Activated T-helper 2 cell treated with anti-CD3 and anti-CD28 coated beads, Interferon-gamma antibody, Interleukin-2, Interleukin-4, amounts not matched to agents 10 μg/mL and 5 μg/mL and 100 μg/mL, durations not matched to agents 14 hours and 24 hours and 36 hours (primary cell): ENCODE results near the gene GATA5. TPM values are rescaled to one million over a fixed set of nuclear protein-coding genes. Genes with fewer than 3 reads are reported as not detected.
"Not testable (repeated sequence)": the region's sequence is repeated elsewhere in the genome, so short reads cannot be mapped to it uniquely, and the experiment has no call there.

Source experiments
- DNase-seq: peaks from one replicate; pipeline ENCODE4 v3.0.0; 2021; ENCODE audit warnings: low spot score
- H3K27ac Mint-ChIP-seq: one replicate; pipeline ENCODE4 v1.8.0; 2021; ENCODE audit warnings: mixed read lengths
- H3K27me3 Mint-ChIP-seq: one replicate; pipeline ENCODE4 v1.8.0; 2021; ENCODE audit warnings: low read depth, mixed read lengths
- H3K36me3 Mint-ChIP-seq: one replicate; pipeline ENCODE4 v1.8.0; 2021; ENCODE audit warnings: low read depth, mixed read lengths
- H3K4me1 Mint-ChIP-seq: one replicate; pipeline ENCODE4 v1.8.0; 2021; ENCODE audit warnings: low read depth, mixed read lengths
- H3K4me3 Mint-ChIP-seq: one replicate; pipeline ENCODE4 v1.8.0; 2021; ENCODE audit warnings: low read depth, mild to moderate bottlenecking, moderate library complexity, mixed read lengths
- H3K9me3 Mint-ChIP-seq: one replicate; pipeline ENCODE4 v1.8.0; 2021; ENCODE audit warnings: mixed read lengths
- intact Hi-C: fragments of 100-400 bp; cut with micrococcal nuclease; formaldehyde crosslinking; loops from one replicate; pipeline ENCODE4 v1.15.1; 2023
- total RNA-seq: library from RNA; stranded (reverse); gene quantifications from 2 replicates; pipeline ENCODE4 v1.2.3, GENCODE V29; 2022

Gene GATA5
- total RNA-seq, 1 donor from 2014 or later = not detected

- DNase-seq, H3K4me1 Mint-ChIP-seq, H3K36me3 Mint-ChIP-seq, intact Hi-C loops, H3K4me3 Mint-ChIP-seq, H3K27ac Mint-ChIP-seq, H3K9me3 Mint-ChIP-seq: not testable (repeated sequence)
- peaks cover 23% of the 10 kb centered on the region for H3K27me3 Mint-ChIP-seq
These were observed 15.0 kb upstream of the GATA5 start for GRCh38 chr20:62490783-62491182.

- Mint-ChIP-seq H3K4me1 (no peaks in the 10 kb centered on the region), H3K27ac (no peak overlapping the region), H3K27me3 (peaks cover 28% of the 10 kb centered on the region), H3K4me3 (no peak overlapping the region), H3K9me3 (no peaks in the 10 kb centered on the region), H3K36me3 (no peaks in the 10 kb centered on the region)
- intact Hi-C loops = no loop called here
- no peak for DNase-seq
These were observed 14.1 kb upstream of the GATA5 start for GRCh38 chr20:62489932-62490263.

- H3K4me3 Mint-ChIP-seq = no peak overlapping the region
- H3K9me3 Mint-ChIP-seq = no peaks in the 10 kb centered on the region
- intact Hi-C loops = no loop called here
- no peak for DNase-seq
- peaks cover 28% of the 10 kb centered on the region for H3K27me3 Mint-ChIP-seq
- no peaks in the 10 kb centered on the region for H3K36me3 Mint-ChIP-seq
- H3K27ac Mint-ChIP-seq = no peak overlapping the region
- H3K4me1 Mint-ChIP-seq = no peaks in the 10 kb centered on the region
These were observed 13.6 kb upstream of the GATA5 start for GRCh38 chr20:62489186-62489931.

- peaks cover 33% of the 10 kb centered on the region for H3K27me3 Mint-ChIP-seq
- no peak overlapping the region for H3K27ac Mint-ChIP-seq
- intact Hi-C loops = no loop called here
- H3K4me1 Mint-ChIP-seq = no peaks in the 10 kb centered on the region
- no peaks in the 10 kb centered on the region for H3K36me3 Mint-ChIP-seq
- no peak overlapping the region for H3K4me3 Mint-ChIP-seq
- no peak for DNase-seq
- no peaks in the 10 kb centered on the region for H3K9me3 Mint-ChIP-seq
These were observed 12.7 kb upstream of the GATA5 start for GRCh38 chr20:62488470-62488869.

GRCh38 chr20:62487561-62488354 lies 12.0 kb upstream of the GATA5 start:
- intact Hi-C loops = no loop called here
- no peak for DNase-seq
- no peaks in the 10 kb centered on the region for H3K4me1 Mint-ChIP-seq
- no peak overlapping the region for H3K4me3 Mint-ChIP-seq
- no peak overlapping the region for H3K27ac Mint-ChIP-seq
- peaks cover 40% of the 10 kb centered on the region for H3K27me3 Mint-ChIP-seq
- no peaks in the 10 kb centered on the region for H3K9me3 Mint-ChIP-seq
- no peaks in the 10 kb centered on the region for H3K36me3 Mint-ChIP-seq

GRCh38 chr20:62487118-62487517 lies 11.3 kb upstream of the GATA5 start:
- Mint-ChIP-seq H3K4me1 (no peaks in the 10 kb centered on the region), H3K9me3 (no peaks in the 10 kb centered on the region), H3K4me3 (no peak overlapping the region), H3K27me3 (peaks cover 46% of the 10 kb centered on the region), H3K36me3 (no peaks in the 10 kb centered on the region), H3K27ac (no peak overlapping the region)
- no peak for DNase-seq
- intact Hi-C loops = no loop called here

GRCh38 chr20:62486484-62486883 lies 10.7 kb upstream of the GATA5 start:
- Mint-ChIP-seq H3K27ac (no peak overlapping the region), H3K9me3 (no peaks in the 10 kb centered on the region), H3K4me1 (no peaks in the 10 kb centered on the region), H3K4me3 (no peak overlapping the region), H3K27me3 (peaks cover 51% of the 10 kb centered on the region), H3K36me3 (no peaks in the 10 kb centered on the region)
- DNase-seq = no peak
- intact Hi-C loops = no loop called here

GRCh38 chr20:62485701-62486089 lies 9.9 kb upstream of the GATA5 start:
- no peaks in the 10 kb centered on the region for H3K36me3 Mint-ChIP-seq
- H3K4me1 Mint-ChIP-seq = no peaks in the 10 kb centered on the region
- H3K27ac Mint-ChIP-seq = no peak overlapping the region
- no peak for DNase-seq
- intact Hi-C loops = no loop called here
- no peaks in the 10 kb centered on the region for H3K9me3 Mint-ChIP-seq
- peaks cover 52% of the 10 kb centered on the region for H3K27me3 Mint-ChIP-seq
- H3K4me3 Mint-ChIP-seq = no peak overlapping the region

- DNase-seq = no peak
- H3K27me3 Mint-ChIP-seq = peaks cover 52% of the 10 kb centered on the region
These were observed 9.4 kb upstream of the GATA5 start for GRCh38 chr20:62485062-62485700.

GRCh38 chr20:62484478-62484877 lies 8.7 kb upstream of the GATA5 start:
- peaks cover 57% of the 10 kb centered on the region for H3K27me3 Mint-ChIP-seq
- DNase-seq = no peak
- no peaks in the 10 kb centered on the region for H3K4me1 Mint-ChIP-seq
- H3K36me3 Mint-ChIP-seq = no peaks in the 10 kb centered on the region
- intact Hi-C loops = no loop called here
- no peak overlapping the region for H3K27ac Mint-ChIP-seq
- no peak overlapping the region for H3K4me3 Mint-ChIP-seq
- no peaks in the 10 kb centered on the region for H3K9me3 Mint-ChIP-seq

More at GRCh38 chr20:62485062-62485700, 9.4 kb upstream of the GATA5 start:
- Mint-ChIP-seq H3K36me3 (no peaks in the 10 kb centered on the region), H3K27ac (no peak overlapping the region), H3K9me3 (no peaks in the 10 kb centered on the region), H3K4me1 (no peaks in the 10 kb centered on the region), H3K4me3 (no peak overlapping the region)
- intact Hi-C loops = no loop called here

GRCh38 chr20:62483613-62484458 lies 8.0 kb upstream of the GATA5 start:
- Mint-ChIP-seq H3K4me1 (no peaks in the 10 kb centered on the region), H3K36me3 (no peaks in the 10 kb centered on the region), H3K4me3 (no peak overlapping the region), H3K27me3 (peaks cover 59% of the 10 kb centered on the region), H3K27ac (no peak overlapping the region), H3K9me3 (no peaks in the 10 kb centered on the region)
- intact Hi-C loops = no loop called here
- no peak for DNase-seq

GRCh38 chr20:62482974-62483373 lies 7.2 kb upstream of the GATA5 start:
- Mint-ChIP-seq H3K36me3 (no peaks in the 10 kb centered on the region), H3K4me1 (no peaks in the 10 kb centered on the region), H3K27me3 (peaks cover 59% of the 10 kb centered on the region), H3K9me3 (no peaks in the 10 kb centered on the region), H3K27ac (no peak overlapping the region), H3K4me3 (no peak overlapping the region)
- no peak for DNase-seq
- intact Hi-C loops = no loop called here
